Activated T-cell treated with anti-CD3 and anti-CD28 coated beads, Interleukin-2, amount 50 U/mL, for 72 hours (primary cell): ENCODE data around the gene FGF19. TPM values are rescaled to one million over a fixed set of nuclear protein-coding genes. Genes with fewer than 3 reads are reported as not detected.

Experiments
- ATAC-seq, 2 donors: fragments of 150-1000 bp; cut with Tn5 transposase; replicated peaks in 1 of 2; 2 replicates each; pipeline ENCODE4 v1.10.0; 2021; ENCODE audit warnings: moderate library complexity in 2 of 2, mild to moderate bottlenecking in 1 of 2
- DNase-seq, 2 donors: peaks; one replicate each; pipeline ENCODE4 v3.0.0; 2021 to 2022; ENCODE audit warnings: mixed read lengths in 1 of 2
- H3K27ac Mint-ChIP-seq: one replicate; pipeline ENCODE4 v1.8.0; 2022; ENCODE audit warnings: mild to moderate bottlenecking, moderate library complexity, mixed read lengths
- H3K27me3 Mint-ChIP-seq: one replicate; pipeline ENCODE4 v1.8.0; 2022; ENCODE audit warnings: low read depth, mixed read lengths
- H3K36me3 Mint-ChIP-seq, 2 donors: one replicate each; pipeline ENCODE4 v1.8.0; 2022; ENCODE audit warnings: mixed read lengths in 2 of 2, mild to moderate bottlenecking in 1 of 2; ENCODE audit not compliant: insufficient read depth in 2 of 2
- H3K4me1 Mint-ChIP-seq: one replicate; pipeline ENCODE4 v1.8.0; 2022; ENCODE audit warnings: low read depth, mixed read lengths
- H3K4me3 Mint-ChIP-seq, 2 donors: one replicate each; pipeline ENCODE4 v1.8.0; 2022; ENCODE audit warnings: mild to moderate bottlenecking in 2 of 2, mixed read lengths in 2 of 2, moderate library complexity in 2 of 2
- H3K9me3 Mint-ChIP-seq, 2 donors: one replicate each; pipeline ENCODE4 v1.8.0; 2022; ENCODE audit warnings: mixed read lengths in 2 of 2
- total RNA-seq, 2 donors: library from RNA; stranded (reverse); gene quantifications; one replicate each; pipeline ENCODE4 v1.2.3, GENCODE V29; 2022

Gene FGF19
- total RNA-seq, 2 donors from 2014 or later = 0.10 to 0.35 TPM

GRCh38 chr11:69686452-69686851, 17.4 kb downstream of the FGF19 start:
- Mint-ChIP-seq H3K36me3 (peaks cover 8 to 11% of the 10 kb centered on the region in 2 donors), H3K4me3 (peak overlapping the region in 1 of 2 donors; percentile 10), H3K9me3 (peaks cover 0 to 3% of the 10 kb centered on the region in 2 donors), H3K27ac (no peak overlapping the region), H3K27me3 (peaks cover 24% of the 10 kb centered on the region), H3K4me1 (peaks cover 32% of the 10 kb centered on the region)
- ATAC-seq = no peak
- no peak for DNase-seq

DNA sequence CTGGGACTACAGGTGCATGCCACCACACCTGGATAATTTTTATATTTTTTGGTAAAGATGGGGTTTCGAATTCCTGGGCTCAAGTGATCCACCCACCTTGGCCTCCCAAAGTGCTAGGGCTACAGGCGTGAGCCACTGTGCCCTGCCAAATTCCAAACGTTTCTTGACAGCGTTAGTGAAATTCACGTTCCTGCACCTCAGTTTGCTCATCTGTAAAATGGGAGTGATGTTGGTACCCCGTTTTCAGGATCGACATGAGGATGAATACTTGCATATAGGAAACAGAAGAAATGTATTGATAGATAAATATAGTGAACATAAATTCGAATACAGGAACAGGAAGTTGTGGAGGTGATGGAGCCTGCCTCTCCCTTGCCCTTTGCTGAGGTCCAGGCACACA, 18.5 kb downstream of the FGF19 start:
- H3K9me3 Mint-ChIP-seq = peaks cover 0 to 3% of the 10 kb centered on the region in 2 donors
- peak overlapping the region; percentile 36 to 62 for H3K4me3 Mint-ChIP-seq
- DNase-seq = no peak
- H3K27me3 Mint-ChIP-seq = peaks cover 17% of the 10 kb centered on the region
- no peak overlapping the region for H3K27ac Mint-ChIP-seq
- H3K4me1 Mint-ChIP-seq = peaks cover 22% of the 10 kb centered on the region
- H3K36me3 Mint-ChIP-seq = peaks cover 4% of the 10 kb centered on the region in 2 donors
- ATAC-seq = no peak

DNA sequence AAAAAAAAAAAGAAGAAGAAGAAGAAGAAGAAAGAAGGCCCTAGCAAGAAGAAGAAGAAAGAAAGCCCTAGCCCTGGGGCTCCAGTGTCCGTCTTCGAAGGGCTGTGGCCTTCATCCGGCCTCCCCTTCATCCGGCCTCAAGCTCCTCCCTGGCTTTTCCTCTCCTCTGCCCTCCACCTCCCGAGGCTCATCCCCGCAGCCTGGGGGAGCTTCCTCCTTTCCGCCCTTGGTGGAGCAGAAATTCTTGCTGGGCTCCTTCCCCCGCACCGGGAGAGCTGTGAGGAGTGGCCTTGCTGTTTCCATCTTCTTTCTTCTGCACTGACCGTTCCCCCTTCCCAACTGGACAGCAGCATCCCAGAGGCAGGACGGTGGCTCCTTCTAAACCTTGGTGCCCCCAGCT, 19.2 kb downstream of the FGF19 start:
- peaks cover under 1 to 3% of the 10 kb centered on the region in 2 donors for H3K36me3 Mint-ChIP-seq
- H3K27ac Mint-ChIP-seq = no peak overlapping the region
- ATAC-seq = no peak
- H3K4me3 Mint-ChIP-seq = no peak overlapping the region
- DNase-seq = no peak
- H3K27me3 Mint-ChIP-seq = peaks cover 10% of the 10 kb centered on the region
- H3K4me1 Mint-ChIP-seq = peaks cover 15% of the 10 kb centered on the region
- H3K9me3 Mint-ChIP-seq = peaks cover 0 to under 1% of the 10 kb centered on the region in 2 donors

DNA sequence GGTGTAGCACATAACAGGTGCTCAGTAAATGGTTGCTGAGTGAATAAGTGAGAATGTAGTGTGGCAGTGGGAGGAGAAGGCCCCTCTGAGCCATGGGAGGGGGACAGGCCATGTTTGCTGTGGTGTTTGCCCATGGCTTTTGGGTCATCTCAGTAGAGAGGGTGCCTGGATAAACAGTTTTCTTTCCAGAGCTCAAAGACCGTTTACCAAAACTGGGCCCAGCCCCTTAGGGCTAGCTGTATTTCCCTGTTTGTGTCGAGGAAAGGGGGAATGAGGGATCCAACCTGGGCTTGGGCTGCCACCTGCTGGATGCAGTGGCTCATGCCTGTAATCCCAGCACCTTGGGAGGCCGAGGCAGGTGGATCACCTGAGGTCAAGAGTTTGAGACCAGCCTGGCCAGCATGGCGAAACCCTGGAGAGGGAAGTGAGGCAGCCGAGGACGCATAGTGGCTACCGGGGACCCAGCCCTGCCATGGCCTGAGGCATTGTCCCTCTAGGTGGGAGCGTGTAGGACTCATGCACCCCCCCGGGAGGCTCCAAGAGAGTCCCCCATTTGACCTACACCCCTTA, 20.0 kb downstream of the FGF19 start:
- Mint-ChIP-seq H3K27me3 (peaks cover 6% of the 10 kb centered on the region), H3K36me3 (no peaks in the 10 kb centered on the region), H3K4me3 (no peak overlapping the region), H3K9me3 (no peaks in the 10 kb centered on the region), H3K4me1 (peaks cover 10% of the 10 kb centered on the region), H3K27ac (no peak overlapping the region)
- DNase-seq (no peak), ATAC-seq (no peak)

GRCh38 chr11:69682681-69683326, 21.0 kb downstream of the FGF19 start:
- ATAC-seq (no peak), DNase-seq (no peak)
- Mint-ChIP-seq H3K9me3 (no peaks in the 10 kb centered on the region), H3K4me3 (no peak overlapping the region), H3K36me3 (no peaks in the 10 kb centered on the region), H3K27ac (no peak overlapping the region), H3K4me1 (no peaks in the 10 kb centered on the region), H3K27me3 (no peaks in the 10 kb centered on the region)

DNA sequence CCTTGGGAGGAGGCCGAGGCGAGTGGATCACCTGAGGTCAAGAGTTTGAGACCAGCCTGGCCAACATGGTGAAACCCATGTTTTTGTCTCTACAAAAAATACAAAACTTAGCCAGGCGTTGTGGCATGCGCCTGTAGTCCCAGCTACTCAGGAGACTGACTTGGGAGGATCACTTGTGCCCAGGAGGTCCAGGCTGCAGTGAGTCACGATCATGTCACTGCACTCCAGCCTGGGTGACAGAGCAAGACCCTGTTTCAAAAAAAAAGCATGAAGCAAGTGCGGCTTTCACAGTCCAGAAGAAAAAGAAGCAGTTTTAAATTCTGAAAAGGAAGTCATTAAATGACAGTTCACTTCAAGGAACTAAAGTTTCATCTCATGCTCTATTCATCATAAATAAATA, 21.6 kb downstream of the FGF19 start:
- ATAC-seq (no peak), DNase-seq (no peak)
- no peaks in the 10 kb centered on the region for H3K4me1 Mint-ChIP-seq
- no peak overlapping the region for H3K4me3 Mint-ChIP-seq
- H3K27ac Mint-ChIP-seq = no peak overlapping the region
- no peaks in the 10 kb centered on the region for H3K36me3 Mint-ChIP-seq
- no peaks in the 10 kb centered on the region for H3K27me3 Mint-ChIP-seq
- no peaks in the 10 kb centered on the region for H3K9me3 Mint-ChIP-seq

- Mint-ChIP-seq H3K4me1 (peaks cover 4% of the 10 kb centered on the region), H3K4me3 (no peak overlapping the region), H3K27ac (no peak overlapping the region), H3K36me3 (no peaks in the 10 kb centered on the region), H3K9me3 (no peaks in the 10 kb centered on the region), H3K27me3 (no peaks in the 10 kb centered on the region)
- DNase-seq = no peak
- ATAC-seq = no peak
Measured at GRCh38 chr11:69680688-69681087, 23.1 kb downstream of the FGF19 start.

- no peak overlapping the region for H3K27ac Mint-ChIP-seq
- no peaks in the 10 kb centered on the region for H3K9me3 Mint-ChIP-seq
- no peak for ATAC-seq
- DNase-seq = no peak
- no peaks in the 10 kb centered on the region for H3K36me3 Mint-ChIP-seq
- no peaks in the 10 kb centered on the region for H3K27me3 Mint-ChIP-seq
- H3K4me3 Mint-ChIP-seq = no peak overlapping the region
- H3K4me1 Mint-ChIP-seq = peaks cover 24% of the 10 kb centered on the region
Measured at GRCh38 chr11:69677749-69678148, 26.1 kb downstream of the FGF19 start.

GRCh38 chr11:69674886-69675714, 28.7 kb downstream of the FGF19 start, which contains the start of gene LTO1:
TSS of gene LTO1 (minus strand) at chr11:69675353. CDS start at chr11:69675239, 114 bp downstream.
- Mint-ChIP-seq H3K4me3 (peak within 1 kb of the TSS; percentile 94 to 98), H3K4me1 (peaks cover 26% of the 10 kb centered on the region), H3K36me3 (peaks cover 0 to 2% of the 10 kb centered on the region in 2 donors), H3K27ac (peak within 1 kb of the TSS; percentile 94), H3K27me3 (no peaks in the 10 kb centered on the region), H3K9me3 (no peaks in the 10 kb centered on the region)
- ATAC-seq (peak; percentile 94 to 96), DNase-seq (peak; percentile 95 to 97)

DNA sequence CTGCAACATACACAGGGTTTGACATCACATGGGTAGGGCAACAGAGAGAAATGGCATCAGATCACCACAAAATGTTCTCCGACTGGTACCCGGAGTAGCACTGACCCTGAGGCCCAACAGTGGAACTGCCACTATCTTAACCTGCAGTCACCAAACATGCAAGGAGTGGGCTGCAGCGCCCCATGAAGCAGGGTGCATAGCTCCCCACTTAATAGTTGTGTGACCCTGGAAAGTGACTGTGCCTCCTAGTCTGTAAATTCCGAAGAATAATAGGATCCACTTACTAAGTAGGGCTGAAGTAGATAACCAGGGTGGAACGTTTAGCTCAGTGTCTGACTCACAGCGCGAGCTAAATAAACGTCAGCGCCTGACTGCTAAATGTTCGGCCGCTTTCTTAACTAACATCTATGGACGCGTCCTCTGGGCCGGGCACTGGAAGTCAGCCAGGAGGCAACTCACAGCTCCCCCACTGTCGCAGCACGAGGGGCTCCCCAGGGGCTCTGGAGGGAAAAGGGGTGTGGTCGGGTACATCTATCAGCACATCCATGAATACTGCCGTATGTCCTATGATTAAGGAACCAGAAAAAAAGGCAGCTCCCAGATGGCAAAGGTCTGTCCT, 29.4 kb downstream of the FGF19 start:
- Mint-ChIP-seq H3K4me3 (peak overlapping the region; percentile 94 to 98), H3K27me3 (no peaks in the 10 kb centered on the region), H3K36me3 (peaks cover 0 to 2% of the 10 kb centered on the region in 2 donors), H3K9me3 (no peaks in the 10 kb centered on the region), H3K4me1 (peaks cover 26% of the 10 kb centered on the region), H3K27ac (peak overlapping the region; percentile 94)
- ATAC-seq (peak; percentile 5 to 33), DNase-seq (peak; percentile 12 to 22)

- no peaks in the 10 kb centered on the region for H3K9me3 Mint-ChIP-seq
- no peak overlapping the region for H3K27ac Mint-ChIP-seq
- no peak overlapping the region for H3K4me3 Mint-ChIP-seq
- DNase-seq (no peak), ATAC-seq (no peak)
- H3K4me1 Mint-ChIP-seq = peaks cover 26% of the 10 kb centered on the region
- H3K36me3 Mint-ChIP-seq = peaks cover 0 to 6% of the 10 kb centered on the region in 2 donors
- no peaks in the 10 kb centered on the region for H3K27me3 Mint-ChIP-seq
Measured at GRCh38 chr11:69671734-69672465, 31.9 kb downstream of the FGF19 start.

- H3K27me3 Mint-ChIP-seq = no peaks in the 10 kb centered on the region
- no peaks in the 10 kb centered on the region for H3K9me3 Mint-ChIP-seq
- H3K27ac Mint-ChIP-seq = no peak overlapping the region
- H3K4me3 Mint-ChIP-seq = no peak overlapping the region
- DNase-seq (peak; percentile 59 to 60), ATAC-seq (no peak)
- peaks cover 19% of the 10 kb centered on the region for H3K4me1 Mint-ChIP-seq
- peaks cover 0 to 6% of the 10 kb centered on the region in 2 donors for H3K36me3 Mint-ChIP-seq
Measured at GRCh38 chr11:69670158-69670845, 33.5 kb downstream of the FGF19 start.
